ENCODE results near the gene ANKRD24.
A peak's percentile ranks its signal among the peaks of the same experiment; 100 is the strongest.
"Not testable (repeated sequence)": the region's sequence is repeated elsewhere in the genome, so short reads cannot be mapped to it uniquely, and the experiment has no call there.

ANKRD24 gene

GRCh38 chr19:4182084-4182810, at the start of gene ANKRD24, which contains the start of gene SIRT6:
TSS of gene ANKRD24 (plus strand) at chr19:4182689. CDS start at chr19:4186426, 3,737 bp downstream.
TSS of gene SIRT6 (minus strand) at chr19:4182563. CDS start at chr19:4182539, 24 bp downstream.
- peak; percentile 94 for DNase-seq (ENCODE audit: low read depth)

- DNase-seq (ENCODE audit: low read depth): no peak
Measured at GRCh38 chr19:4134351-4134750, 48.1 kb upstream of the ANKRD24 start.

GRCh38 chr19:4135386-4135785, 47.1 kb upstream of the ANKRD24 start:
- not testable (repeated sequence) for DNase-seq (ENCODE audit: low read depth)

DNA sequence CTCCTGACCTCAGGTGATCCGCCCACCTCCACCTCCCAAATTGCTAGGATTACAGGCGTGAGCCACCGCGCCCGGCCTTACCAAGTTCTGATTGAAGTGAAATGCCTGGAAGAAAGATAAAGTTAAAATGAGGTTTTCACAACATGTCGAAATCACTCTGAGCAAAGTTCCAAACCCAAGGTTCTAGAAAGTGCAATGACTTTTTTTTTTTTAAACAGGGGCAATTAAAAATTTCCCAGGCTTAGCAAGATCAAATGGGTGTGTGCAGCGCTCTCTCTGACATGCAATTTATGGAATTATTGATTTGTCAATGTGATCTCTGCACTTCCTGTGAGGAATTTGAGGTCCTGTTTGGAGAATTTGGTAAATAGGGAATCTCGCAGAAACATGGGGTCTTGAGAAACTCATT, 45.8 kb upstream of the ANKRD24 start:
- no peak for DNase-seq (ENCODE audit: low read depth)

- DNase-seq (ENCODE audit: low read depth): no peak
Measured at GRCh38 chr19:4138445-4138844, 44.0 kb upstream of the ANKRD24 start.

GRCh38 chr19:4139614-4140236, 42.8 kb upstream of the ANKRD24 start:
- peak; percentile 76 for DNase-seq (ENCODE audit: low read depth)

GRCh38 chr19:4140237-4140711, 42.2 kb upstream of the ANKRD24 start:
- no peak for DNase-seq (ENCODE audit: low read depth)

GRCh38 chr19:4142916-4143315, 39.6 kb upstream of the ANKRD24 start:
- DNase-seq (ENCODE audit: low read depth): not testable (repeated sequence)

DNA sequence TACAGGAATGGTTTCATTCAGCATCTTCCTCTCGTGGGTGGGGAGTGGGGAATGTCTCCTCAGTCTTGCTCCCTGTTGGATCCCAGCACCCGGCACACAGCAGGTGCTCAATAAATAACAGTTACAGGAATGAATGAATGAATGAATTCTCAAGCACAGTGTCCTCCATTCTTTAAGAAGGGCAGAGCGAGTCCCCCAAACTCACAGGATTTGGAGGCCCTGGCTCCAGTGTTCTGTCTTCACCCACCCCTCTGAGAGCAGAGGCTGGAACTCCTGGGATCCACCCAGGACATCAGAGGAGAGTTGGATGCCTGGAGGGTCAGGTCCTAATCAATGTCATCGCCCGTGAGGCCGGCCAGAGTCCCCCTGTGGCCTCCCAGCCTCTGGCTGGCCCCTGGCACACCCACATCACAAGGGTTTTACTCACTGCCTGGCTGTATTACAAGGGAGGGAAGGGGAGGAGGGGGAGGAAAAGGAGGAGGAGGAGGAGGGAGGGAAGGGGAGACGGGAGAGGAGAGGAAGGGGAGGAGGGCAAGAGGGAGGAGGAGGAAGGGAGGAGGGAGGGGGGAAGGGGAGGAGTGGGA, 37.7 kb upstream of the ANKRD24 start:
- DNase-seq (ENCODE audit: low read depth): no peak

GRCh38 chr19:4149518-4150288, 32.8 kb upstream of the ANKRD24 start:
- DNase-seq (ENCODE audit: low read depth): no peak

- DNase-seq (ENCODE audit: low read depth): no peak
Measured at GRCh38 chr19:4151623-4152022, 30.9 kb upstream of the ANKRD24 start.

- no peak for DNase-seq (ENCODE audit: low read depth)
Measured at GRCh38 chr19:4152241-4152998, 30.1 kb upstream of the ANKRD24 start.

DNA sequence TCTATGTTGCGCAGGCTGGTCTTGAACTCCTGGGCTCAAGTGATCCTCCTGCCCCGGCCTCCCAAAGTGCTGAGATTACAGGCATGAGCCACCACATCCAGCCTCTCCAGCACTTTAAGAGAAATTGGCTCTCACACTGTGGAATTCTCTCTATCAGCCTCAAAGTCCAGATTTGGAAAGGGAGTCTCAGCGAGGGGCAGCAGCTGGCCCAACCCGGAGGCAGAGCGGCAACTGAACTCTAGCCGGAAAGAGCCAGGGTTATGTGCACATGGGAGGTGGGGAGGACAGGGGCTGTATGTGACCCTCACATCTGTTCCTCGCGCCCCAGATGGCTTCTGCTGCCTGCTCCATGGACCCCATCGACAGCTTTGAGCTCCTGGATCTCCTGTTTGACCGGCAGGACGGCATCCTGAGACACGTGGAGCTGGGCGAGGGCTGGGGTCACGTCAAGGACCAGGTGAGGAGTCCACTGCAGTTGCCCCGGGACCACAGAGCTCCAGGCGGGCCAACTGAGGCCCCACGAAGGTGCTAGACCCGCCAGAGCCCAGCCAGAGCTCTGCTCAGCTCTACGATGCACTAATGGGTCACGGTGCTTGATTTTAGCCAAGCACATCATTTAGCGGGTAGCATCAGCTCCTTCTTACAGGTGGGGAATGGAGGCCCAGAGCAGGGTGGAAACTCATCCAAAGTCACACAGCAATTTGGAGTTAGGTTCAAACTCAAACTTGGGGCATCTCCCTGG, 27.7 kb upstream of the ANKRD24 start:
- no peak for DNase-seq (ENCODE audit: low read depth)

DNA sequence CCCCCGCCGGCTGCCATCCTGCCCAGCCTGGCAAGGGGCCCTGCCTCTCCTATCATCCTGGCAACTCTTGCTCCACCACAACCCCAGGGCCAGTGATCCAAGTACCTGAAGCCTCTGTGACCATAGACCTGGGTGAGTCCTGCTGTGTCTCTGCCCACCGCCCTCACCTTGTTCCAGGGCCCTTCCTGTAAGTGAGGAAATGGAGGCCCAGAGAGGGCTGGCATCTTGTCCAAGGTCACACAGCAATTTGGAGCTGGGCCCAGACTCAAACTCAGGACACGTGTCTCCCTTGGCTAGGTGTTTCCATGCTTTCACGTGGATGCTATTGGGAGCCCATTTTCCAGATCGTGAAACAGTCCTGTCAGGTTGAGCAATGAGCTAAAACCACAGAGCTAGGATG, 25.3 kb upstream of the ANKRD24 start:
- no peak for DNase-seq (ENCODE audit: low read depth)

DNA sequence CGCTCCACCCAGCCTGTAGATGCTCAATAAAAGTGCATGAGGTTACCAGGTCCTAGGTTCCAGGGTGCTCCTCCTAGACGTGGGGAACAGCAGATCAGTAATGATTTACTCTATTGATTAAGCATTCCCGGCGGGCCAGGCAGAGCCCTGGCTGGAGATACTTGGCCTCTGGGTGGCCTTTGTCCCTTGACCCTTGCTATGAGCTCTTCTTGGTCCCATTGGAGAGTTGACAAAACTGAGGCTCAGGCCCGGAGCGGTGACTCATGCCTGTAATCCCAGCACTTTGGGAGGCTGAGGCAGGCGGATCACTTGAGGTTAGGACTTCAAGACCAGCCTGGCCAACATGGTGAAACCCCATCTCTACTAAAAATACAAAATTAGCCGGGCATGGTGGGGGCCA, 24.5 kb upstream of the ANKRD24 start:
- DNase-seq (ENCODE audit: low read depth): not testable (repeated sequence)

- no peak for DNase-seq (ENCODE audit: low read depth)
Measured at GRCh38 chr19:4161415-4162077, 20.9 kb upstream of the ANKRD24 start.

GRCh38 chr19:4164262-4164661, 18.2 kb upstream of the ANKRD24 start:
- DNase-seq (ENCODE audit: low read depth): no peak

- no peak for DNase-seq (ENCODE audit: low read depth)
Measured at GRCh38 chr19:4171676-4172075, 10.8 kb upstream of the ANKRD24 start.

- DNase-seq (ENCODE audit: low read depth): peak; percentile 45
Measured at GRCh38 chr19:4172861-4173473, 9.5 kb upstream of the ANKRD24 start.
